ENCODE results near the gene PRRC2A.

PRRC2A gene

GRCh38 chr6:31652925-31653724 lies 32.6 kb downstream of the PRRC2A start:
- DNase-seq (ENCODE audit: low spot score) = no peak

- no peak for DNase-seq (ENCODE audit: low spot score)
These were observed 34.2 kb downstream of the PRRC2A start for GRCh38 chr6:31654574-31655348.

GRCh38 chr6:31655349-31656237 lies 35.1 kb downstream of the PRRC2A start, which contains the start of gene APOM:
TSS of gene APOM (plus strand) at chr6:31655894. CDS start at chr6:31655967, 73 bp downstream.
- no peak for DNase-seq (ENCODE audit: low spot score)

GRCh38 chr6:31657406-31658157 lies 37.1 kb downstream of the PRRC2A start:
- no peak for DNase-seq (ENCODE audit: low spot score)

- DNase-seq (ENCODE audit: low spot score) = no peak
These were observed 37.7 kb downstream of the PRRC2A start for GRCh38 chr6:31658158-31658688.

- no peak for DNase-seq (ENCODE audit: low spot score)
These were observed 38.6 kb downstream of the PRRC2A start for GRCh38 chr6:31658983-31659648.

- no peak for DNase-seq (ENCODE audit: low spot score)
These were observed 39.3 kb downstream of the PRRC2A start for GRCh38 chr6:31659649-31660380.

- peak; percentile 69 for DNase-seq (ENCODE audit: low spot score)
These were observed 40.1 kb downstream of the PRRC2A start, which contains the start of gene C6orf47 for GRCh38 chr6:31660381-31661261. TSS of gene C6orf47 (minus strand) at chr6:31660778. CDS start at chr6:31659947, 831 bp downstream.

- no peak for DNase-seq (ENCODE audit: low spot score)
These were observed 41.0 kb downstream of the PRRC2A start for GRCh38 chr6:31661262-31662123.

GRCh38 chr6:31662124-31662723 lies 41.7 kb downstream of the PRRC2A start:
- DNase-seq (ENCODE audit: low spot score) = no peak

GRCh38 chr6:31663126-31663960 lies 42.8 kb downstream of the PRRC2A start:
- no peak for DNase-seq (ENCODE audit: low spot score)

GRCh38 chr6:31663961-31664789 lies 43.7 kb downstream of the PRRC2A start:
- DNase-seq (ENCODE audit: low spot score) = peak; percentile 76

GRCh38 chr6:31664790-31665500 lies 44.4 kb downstream of the PRRC2A start, which contains the start of gene GPANK1:
TSS of gene GPANK1 (minus strand) at chr6:31664997. CDS start at chr6:31664478, 519 bp downstream.
- peak; percentile 91 for DNase-seq (ENCODE audit: low spot score)

GRCh38 chr6:31665501-31666336 lies 45.2 kb downstream of the PRRC2A start, which contains the start of gene CSNK2B:
TSS of gene CSNK2B (plus strand) at chr6:31666080. CDS start at chr6:31666832, 752 bp downstream.
- DNase-seq (ENCODE audit: low spot score) = peak; percentile 95
